H9 (cell line): ENCODE measurements around the gene SCRN1. TPM values are rescaled to one million over a fixed set of nuclear protein-coding genes. Genes with fewer than 3 reads are reported as not detected.

Experiments
- DNase-seq: peaks from one replicate; pipeline ENCODE4 v3.0.0-alpha.2; 2017
- H2AFZ ChIP-seq: one replicate; pipeline ENCODE4 v1.6.1; 2013; ENCODE audit warnings: mild to moderate bottlenecking, low read length, control low read depth, moderate library complexity
- H2AK5ac ChIP-seq: 2 replicates; pipeline ENCODE4 v1.6.1; 2013; ENCODE audit warnings: low read length, control low read depth, mixed read lengths; ENCODE audit not compliant: insufficient read length
- H2BK120ac ChIP-seq: one replicate; pipeline ENCODE4 v1.6.1; 2013; ENCODE audit warnings: low read depth, mild to moderate bottlenecking, low read length, control low read depth, inconsistent platforms; ENCODE audit not compliant: poor library complexity, severe bottlenecking
- H2BK12ac ChIP-seq: 2 replicates; pipeline ENCODE4 v1.6.1; 2013; ENCODE audit warnings: low read length, control low read depth, mixed read lengths, low read depth; ENCODE audit not compliant: insufficient read length
- H2BK15ac ChIP-seq: 2 replicates; pipeline ENCODE4 v1.6.1; 2013; ENCODE audit warnings: low read depth, low read length, control low read depth
- H2BK20ac ChIP-seq: one replicate; pipeline ENCODE4 v1.6.1; 2013; ENCODE audit warnings: low read depth, mild to moderate bottlenecking, low read length, control low read depth, inconsistent platforms; ENCODE audit not compliant: poor library complexity, severe bottlenecking
- H2BK5ac ChIP-seq: 2 replicates; pipeline ENCODE4 v1.6.1; 2013; ENCODE audit warnings: low read length, control low read depth, mixed read lengths; ENCODE audit not compliant: insufficient read length
- H3K14ac ChIP-seq: 2 replicates; pipeline ENCODE4 v1.6.1; 2013; ENCODE audit warnings: low read length, control low read depth; ENCODE audit not compliant: insufficient read depth
- H3K18ac ChIP-seq: 2 replicates; pipeline ENCODE4 v1.6.1; 2013; ENCODE audit warnings: low read depth, mild to moderate bottlenecking, mixed read lengths, low read length, control low read depth; ENCODE audit not compliant: insufficient read length
- H3K23ac ChIP-seq: 2 replicates; pipeline ENCODE4 v1.6.1; 2013; ENCODE audit warnings: low read length, control low read depth, mixed read lengths, low read depth; ENCODE audit not compliant: insufficient read length
- H3K23me2 ChIP-seq: 2 replicates; pipeline ENCODE4 v1.6.1; 2013; ENCODE audit warnings: low read depth, mild to moderate bottlenecking, mixed read lengths, low read length, control low read depth; ENCODE audit not compliant: insufficient read length, poor library complexity, severe bottlenecking
- H3K27ac ChIP-seq: 2 replicates; pipeline ENCODE4 v1.5.1; 2013; ENCODE audit warnings: low read length, control low read depth, mixed read lengths, low read depth; ENCODE audit not compliant: insufficient read length
- H3K27me3 ChIP-seq: 2 replicates; pipeline ENCODE4 v1.6.1; 2013; ENCODE audit warnings: low read length, control low read depth, inconsistent platforms; ENCODE audit not compliant: insufficient read depth
- H3K4ac ChIP-seq: 2 replicates; pipeline ENCODE4 v1.6.1; 2013; ENCODE audit warnings: low read depth, mild to moderate bottlenecking, control low read depth, inconsistent platforms, low read length, moderate library complexity
- H3K4me1 ChIP-seq: 2 replicates; pipeline ENCODE4 v1.6.1; 2013; ENCODE audit warnings: low read length, control low read depth, inconsistent platforms; ENCODE audit not compliant: insufficient read depth
- H3K4me2 ChIP-seq: 2 replicates; pipeline ENCODE4 v1.6.1; 2013; ENCODE audit warnings: low read length, control low read depth, mixed read lengths; ENCODE audit not compliant: insufficient read length, insufficient read depth
- H3K56ac ChIP-seq: 2 replicates; pipeline ENCODE4 v1.6.1; 2013; ENCODE audit warnings: low read depth, mild to moderate bottlenecking, mixed read lengths, low read length, control low read depth; ENCODE audit not compliant: insufficient read length
- H3K79me1 ChIP-seq: 2 replicates; pipeline ENCODE4 v1.6.1; 2013; ENCODE audit warnings: low read depth, mild to moderate bottlenecking, moderate library complexity, low read length, control low read depth, inconsistent platforms; ENCODE audit not compliant: insufficient read depth, poor library complexity, severe bottlenecking
- H3K79me2 ChIP-seq: 2 replicates; pipeline ENCODE4 v1.6.1; 2013; ENCODE audit warnings: low read length, control low read depth, inconsistent platforms; ENCODE audit not compliant: insufficient read depth
- H3K9ac ChIP-seq: 2 replicates; pipeline ENCODE4 v1.6.1; 2013; ENCODE audit warnings: low read length, control low read depth, mixed read lengths; ENCODE audit not compliant: insufficient read length; ENCODE audit errors: extremely low read depth
- H3K9me3 ChIP-seq: one replicate; pipeline ENCODE4 v1.6.1; 2013; ENCODE audit warnings: low read depth, low read length, inconsistent platforms; ENCODE audit not compliant: control insufficient read depth
- H3T11ph ChIP-seq: one replicate; pipeline ENCODE4 v1.6.1; 2013; ENCODE audit warnings: mild to moderate bottlenecking, low read length, control low read depth, inconsistent platforms
- H4K20me1 ChIP-seq: one replicate; pipeline ENCODE4 v1.6.1; 2013; ENCODE audit not compliant: control insufficient read depth, insufficient read length, insufficient read depth
- H4K5ac ChIP-seq: 2 replicates; pipeline ENCODE4 v1.6.1; 2013; ENCODE audit warnings: low read depth, mild to moderate bottlenecking, mixed read lengths, low read length, control low read depth; ENCODE audit not compliant: insufficient read length
- H4K8ac ChIP-seq: replicated peaks from 2 replicates; pipeline ENCODE4 v1.6.1; 2013; ENCODE audit warnings: low read length, control low read depth, mixed read lengths, low read depth; ENCODE audit not compliant: insufficient read length
- H4K91ac ChIP-seq: 2 replicates; pipeline ENCODE4 v1.6.1; 2013; ENCODE audit warnings: low read depth, mild to moderate bottlenecking, moderate library complexity, mixed read lengths, low read length, control low read depth; ENCODE audit not compliant: insufficient read length
- H3K27ac Mint-ChIP-seq, 3 experiments: 2 replicates in 2 of 3; 3 replicates in 1 of 3; pipeline ENCODE4 v1.8.0; 2020 to 2021; ENCODE audit warnings: mixed read lengths in 3 of 3, mild to moderate bottlenecking in 1 of 3, moderate library complexity in 1 of 3
- H3K27me3 Mint-ChIP-seq: 2 replicates; pipeline ENCODE4 v1.8.0; 2021; ENCODE audit warnings: low read depth, mild to moderate bottlenecking, moderate library complexity, mixed read lengths
- H3K36me3 Mint-ChIP-seq, 3 experiments: 2 replicates in 2 of 3; 3 replicates in 1 of 3; pipeline ENCODE4 v1.8.0; 2020 to 2021; ENCODE audit warnings: low read depth in 3 of 3, mixed read lengths in 3 of 3; ENCODE audit not compliant: insufficient read depth in 1 of 3
- H3K4me1 Mint-ChIP-seq, 2 experiments: 2 replicates each; pipeline ENCODE4 v1.8.0; 2020; ENCODE audit warnings: mixed read lengths in 2 of 2
- H3K4me3 Mint-ChIP-seq, 2 experiments: 2 replicates in 1 of 2; 3 replicates in 1 of 2; pipeline ENCODE4 v1.8.0; 2020 to 2021; ENCODE audit warnings: mild to moderate bottlenecking in 2 of 2, mixed read lengths in 2 of 2, moderate library complexity in 1 of 2
- H3K9me3 Mint-ChIP-seq, 2 experiments: 2 replicates in 1 of 2; 3 replicates in 1 of 2; pipeline ENCODE4 v1.8.0; 2020; ENCODE audit warnings: mild to moderate bottlenecking in 2 of 2, mixed read lengths in 2 of 2, moderate library complexity in 1 of 2
- CTCF ChIP-seq: fragments of 200-600 bp; sonication (generic); conservative IDR thresholded peaks from 3 replicates; pipeline ENCODE4 v1.8.0; 2021; ENCODE audit warnings: antibody characterized with exemption, mild to moderate bottlenecking
- WGBS: extraction: QIAGEN DNeasy Blood & Tissue Kit; methylation state at CpG from one replicate; pipeline ENCODE4 v1.1.7; 2013; ENCODE audit warnings: missing lambda C conversion rate, low lambda C conversion rate, mixed read lengths; ENCODE audit not compliant: insufficient read length; ENCODE audit errors: extremely low coverage; 5-methylcytosine and 5-hydroxymethylcytosine counted together
- total RNA-seq: library from RNA; stranded (reverse); gene quantifications from 2 replicates; pipeline ENCODE4 v1.2.1, GENCODE V29; 2021

Gene SCRN1
- total RNA-seq, 1 experiment from 2014 or later = 101 TPM

GRCh38 chr7:29919790-29920189 lies 69.8 kb downstream of the SCRN1 start:
- Histone ChIP-seq H3K23me2 (no peaks in the 10 kb centered on the region), H4K20me1 (no peaks in the 10 kb centered on the region), H3K27me3 (no peaks in the 10 kb centered on the region), H3K9ac (no peak overlapping the region), H3K4me1 (no peaks in the 10 kb centered on the region), H3K14ac (no peak overlapping the region), H3K56ac (no peak overlapping the region), H3K79me2 (no peaks in the 10 kb centered on the region), H2AFZ (no peak overlapping the region), H3T11ph (no peak overlapping the region), H4K5ac (no peak overlapping the region), H2AK5ac (no peak overlapping the region), H2BK5ac (no peak overlapping the region), H3K23ac (no peak overlapping the region), H3K4me2 (no peak overlapping the region), H3K4ac (no peak overlapping the region), H4K8ac (no peak overlapping the region), H4K91ac (no peak overlapping the region), H3K18ac (no peak overlapping the region), H2BK120ac (no peak overlapping the region), H3K9me3 (no peaks in the 10 kb centered on the region), H2BK12ac (no peak overlapping the region), H3K79me1 (no peaks in the 10 kb centered on the region), H2BK20ac (no peak overlapping the region), H2BK15ac (no peak overlapping the region), H3K27ac (no peak overlapping the region)
- peaks cover 5 to 55% (median 23%) of the 10 kb centered on the region in 3 experiments; a peak in 6 of 7 replicates for H3K36me3 Mint-ChIP-seq
- TF ChIP-seq CTCF = no peak
- H3K9me3 Mint-ChIP-seq = no peaks in the 10 kb centered on the region
- no peaks in the 10 kb centered on the region for H3K27me3 Mint-ChIP-seq
- no CpG with 5 or more reads among the region's 5 CpGs for WGBS
- no peak for DNase-seq
- no peak overlapping the region for H3K4me3 Mint-ChIP-seq
- H3K27ac Mint-ChIP-seq = no peak overlapping the region
- H3K4me1 Mint-ChIP-seq = peaks cover 3 to 5% of the 10 kb centered on the region in 2 experiments; a peak in 2 of 4 replicates
